Naive thymus-derived CD8-positive, alpha-beta T cell (primary cell): Measurements from ENCODE around the gene RAD51B. TPM values are rescaled to one million over a fixed set of nuclear protein-coding genes. Genes with fewer than 3 reads are reported as not detected.

Experiments
- ATAC-seq, 2 donors: fragments of 150-1000 bp; cut with Tn5 transposase in 1 of 2; sonication (Bioruptor Pico), chemical (Tn5 transposase) in 1 of 2; 1 replicate in 1 of 2; 2 replicates in 1 of 2; pipeline ENCODE4 v1.10.0; 2021; ENCODE audit warnings: mild to moderate bottlenecking in 2 of 2, moderate library complexity in 2 of 2
- POLR2A ChIA-PET: fragments of 350-600 bp; sonication (Branson Sonifier 250); formaldehyde crosslinking; loops from one replicate; lab custom pipeline; 2021; ENCODE audit warnings: antibody characterized with exemption; lab: Charles Lee
- DNase-seq, 10 donors: peaks; one replicate each; pipeline versions ENCODE4 v3.0.0 to v3.0.0-alpha.2; 2020 to 2022
- H3K27ac Mint-ChIP-seq, 10 donors: one replicate each; pipeline ENCODE4 v1.8.0; 2020 to 2022; ENCODE audit warnings: mild to moderate bottlenecking in 10 of 10, mixed read lengths in 10 of 10, moderate library complexity in 4 of 10, inconsistent platforms in 1 of 10
- H3K27me3 Mint-ChIP-seq, 5 donors: one replicate each; pipeline ENCODE4 v1.8.0; 2021 to 2022; ENCODE audit warnings: mixed read lengths in 5 of 5
- H3K36me3 Mint-ChIP-seq, 3 donors: one replicate each; pipeline ENCODE4 v1.8.0; 2020 to 2022; ENCODE audit warnings: mixed read lengths in 3 of 3, mild to moderate bottlenecking in 2 of 3, inconsistent platforms in 1 of 3
- H3K4me1 Mint-ChIP-seq, 4 donors: one replicate each; pipeline ENCODE4 v1.8.0; 2021 to 2022; ENCODE audit warnings: mixed read lengths in 4 of 4
- H3K4me3 Mint-ChIP-seq, 10 donors: one replicate each; pipeline ENCODE4 v1.8.0; 2020 to 2022; ENCODE audit warnings: mild to moderate bottlenecking in 10 of 10, mixed read lengths in 10 of 10, moderate library complexity in 6 of 10, inconsistent platforms in 1 of 10
- H3K9me3 Mint-ChIP-seq, 9 donors: one replicate each; pipeline ENCODE4 v1.8.0; 2020 to 2022; ENCODE audit warnings: mixed read lengths in 9 of 9, mild to moderate bottlenecking in 3 of 9, inconsistent platforms in 1 of 9, moderate library complexity in 1 of 9
- polyA plus RNA-seq, 3 donors: library from polyadenylated mRNA; unstranded; fragments of 300-500 nt; fragmentation: Illumina TruSeq; gene quantifications; one replicate each; pipeline ENCODE4 v1.2.3, GENCODE V29; 2021
- total RNA-seq, 8 experiments: library from RNA in 2 of 8; stranded (reverse) in 2 of 8; gene quantifications; one replicate each; pipeline ENCODE4 v1.2.3 and lab custom pipeline; 2021 to 2026

RAD51B gene
- total and polyA plus RNA-seq, 5 experiments from 2014 or later = 15.1 to 30.0 (median 26.4) TPM

GRCh38 chr14:68164711-68165113 lies 345.1 kb downstream of the RAD51B start:
- DNase-seq (no peak), ATAC-seq (no peak)
- POLR2A ChIA-PET = no interaction called here
- H3K27me3 Mint-ChIP-seq = no peaks in the 10 kb centered on the region
- no peaks in the 10 kb centered on the region for H3K36me3 Mint-ChIP-seq
- H3K4me3 Mint-ChIP-seq = no peak overlapping the region
- no peaks in the 10 kb centered on the region for H3K9me3 Mint-ChIP-seq
- H3K4me1 Mint-ChIP-seq = no peaks in the 10 kb centered on the region
- H3K27ac Mint-ChIP-seq = no peak overlapping the region

DNA sequence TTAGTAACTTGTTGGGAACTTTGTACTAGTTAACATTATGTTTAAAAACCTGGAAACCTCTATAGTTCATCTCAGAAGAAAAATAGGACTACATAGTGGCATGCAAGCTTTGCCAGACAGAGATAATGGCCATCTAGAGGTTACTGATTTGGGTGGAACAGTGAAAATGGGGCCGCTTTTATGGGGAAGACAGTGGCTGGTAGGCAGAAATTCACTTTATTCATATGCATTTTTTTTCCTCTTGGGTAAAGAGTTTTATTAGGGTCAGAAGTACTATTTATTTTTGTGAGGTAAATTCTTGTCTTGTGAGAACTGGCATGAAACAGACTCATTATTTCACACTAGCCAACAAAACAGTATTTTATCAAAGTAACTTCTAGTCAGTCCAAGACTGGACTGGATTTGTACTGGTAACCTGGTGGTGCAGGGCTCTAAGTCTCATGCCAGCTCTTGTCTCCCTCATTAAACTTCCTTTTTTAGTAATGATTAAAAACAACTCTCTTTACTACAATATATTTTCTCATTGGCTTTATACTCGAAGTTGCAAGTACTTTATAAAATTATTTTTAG lies 345.8 kb downstream of the RAD51B start:
- DNase-seq = no peak
- no peak overlapping the region for H3K4me3 Mint-ChIP-seq
- no peaks in the 10 kb centered on the region for H3K9me3 Mint-ChIP-seq
- H3K4me1 Mint-ChIP-seq = no peaks in the 10 kb centered on the region
- no peak for ATAC-seq
- POLR2A ChIA-PET = no interaction called here
- H3K27ac Mint-ChIP-seq = no peak overlapping the region
- H3K27me3 Mint-ChIP-seq = no peaks in the 10 kb centered on the region
- H3K36me3 Mint-ChIP-seq = no peaks in the 10 kb centered on the region

GRCh38 chr14:68166731-68167382 lies 347.3 kb downstream of the RAD51B start:
- DNase-seq = no peak
- Mint-ChIP-seq H3K36me3 (peaks cover 0 to under 1% (median under 1%) of the 10 kb centered on the region in 3 donors), H3K27ac (no peak overlapping the region), H3K9me3 (no peaks in the 10 kb centered on the region), H3K4me3 (no peak overlapping the region), H3K4me1 (no peaks in the 10 kb centered on the region), H3K27me3 (no peaks in the 10 kb centered on the region)
- ATAC-seq = no peak
- POLR2A ChIA-PET = no interaction called here

DNA sequence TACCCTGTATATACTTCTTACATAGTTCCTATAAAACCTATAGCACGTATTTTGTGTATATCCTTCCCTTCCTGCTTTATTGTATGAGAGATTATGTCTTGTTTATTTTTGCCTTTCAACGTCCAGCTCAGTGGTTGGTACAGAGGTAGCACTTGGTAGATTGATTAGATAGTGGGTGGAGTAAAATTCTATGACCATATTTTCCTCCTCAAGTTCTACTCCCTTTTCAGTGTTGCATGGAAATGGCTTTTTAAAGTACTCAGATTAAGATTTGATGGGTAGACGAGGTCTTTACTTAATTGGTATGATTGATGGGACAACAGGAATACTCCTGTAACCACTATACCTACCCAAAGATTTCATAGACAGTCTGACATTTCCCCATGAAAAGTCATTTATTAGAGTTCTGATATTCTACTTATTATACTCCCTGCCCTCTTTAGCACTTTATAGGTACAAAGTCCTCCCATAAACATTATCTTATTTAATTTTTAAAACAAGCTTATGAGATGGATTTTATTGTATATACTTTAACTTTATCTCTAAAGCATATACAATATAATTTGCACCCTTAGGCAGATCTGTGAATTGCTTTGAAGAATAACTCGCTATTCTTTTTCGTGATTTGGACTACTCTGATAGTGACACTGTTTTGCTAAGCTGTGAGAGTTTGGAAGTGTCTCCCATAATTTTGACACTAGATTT lies 348.0 kb downstream of the RAD51B start:
- Mint-ChIP-seq H3K36me3 (peaks cover 0 to 4% (median 4%) of the 10 kb centered on the region in 3 donors), H3K9me3 (no peaks in the 10 kb centered on the region)

GRCh38 chr14:68168460-68169109 lies 349.0 kb downstream of the RAD51B start:
- peaks cover 0 to 4% (median 4%) of the 10 kb centered on the region in 3 donors for H3K36me3 Mint-ChIP-seq

More for the DNA sequence above, 348.0 kb downstream of the RAD51B start:
- H3K4me1 Mint-ChIP-seq = no peaks in the 10 kb centered on the region
- H3K27me3 Mint-ChIP-seq = no peaks in the 10 kb centered on the region
- POLR2A ChIA-PET = no interaction called here
- ATAC-seq = no peak
- H3K27ac Mint-ChIP-seq = no peak overlapping the region
- no peak overlapping the region for H3K4me3 Mint-ChIP-seq
- no peak for DNase-seq

GRCh38 chr14:68172216-68172615 lies 352.6 kb downstream of the RAD51B start:
- Mint-ChIP-seq H3K4me1 (no peaks in the 10 kb centered on the region), H3K4me3 (no peak overlapping the region), H3K9me3 (no peaks in the 10 kb centered on the region), H3K36me3 (peaks cover 4 to 5% (median 4%) of the 10 kb centered on the region in 3 donors), H3K27me3 (no peaks in the 10 kb centered on the region), H3K27ac (no peak overlapping the region)
- ATAC-seq (no peak), DNase-seq (no peak)
- POLR2A ChIA-PET = no interaction called here

More at GRCh38 chr14:68168460-68169109, 349.0 kb downstream of the RAD51B start:
- ATAC-seq (no peak), DNase-seq (no peak)
- H3K4me3 Mint-ChIP-seq = no peak overlapping the region
- POLR2A ChIA-PET = no interaction called here
- no peaks in the 10 kb centered on the region for H3K9me3 Mint-ChIP-seq
- no peaks in the 10 kb centered on the region for H3K4me1 Mint-ChIP-seq
- no peaks in the 10 kb centered on the region for H3K27me3 Mint-ChIP-seq
- H3K27ac Mint-ChIP-seq = no peak overlapping the region

DNA sequence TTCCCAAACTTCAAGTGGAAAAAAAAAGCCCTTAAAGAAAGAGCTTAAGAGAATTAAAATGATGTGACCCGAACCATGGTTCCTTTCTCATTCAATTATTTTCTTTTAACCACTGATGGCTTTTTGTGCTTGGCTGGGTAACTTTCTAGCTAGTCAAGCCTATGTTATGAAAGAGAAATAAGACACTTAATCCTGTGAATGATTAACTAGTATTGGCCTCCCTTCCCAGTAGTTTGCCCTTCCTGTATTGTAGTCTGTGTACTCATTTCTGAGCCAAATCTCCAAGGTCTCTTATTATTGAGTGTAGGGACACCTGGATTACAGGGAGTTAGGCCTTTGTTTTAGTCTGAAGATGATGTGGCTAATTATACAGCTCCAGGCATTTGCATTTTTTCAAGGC lies 353.0 kb downstream of the RAD51B start:
- ATAC-seq (no peak), DNase-seq (no peak)
- H3K9me3 Mint-ChIP-seq = no peaks in the 10 kb centered on the region
- no peak overlapping the region for H3K27ac Mint-ChIP-seq
- POLR2A ChIA-PET = no interaction called here
- no peaks in the 10 kb centered on the region for H3K4me1 Mint-ChIP-seq
- no peak overlapping the region for H3K4me3 Mint-ChIP-seq
- peaks cover 4 to 5% (median 4%) of the 10 kb centered on the region in 3 donors for H3K36me3 Mint-ChIP-seq
- H3K27me3 Mint-ChIP-seq = no peaks in the 10 kb centered on the region

GRCh38 chr14:68173227-68173972 lies 353.8 kb downstream of the RAD51B start:
- no peak overlapping the region for H3K27ac Mint-ChIP-seq
- H3K27me3 Mint-ChIP-seq = no peaks in the 10 kb centered on the region
- H3K9me3 Mint-ChIP-seq = no peaks in the 10 kb centered on the region
- no peak overlapping the region for H3K4me3 Mint-ChIP-seq
- peaks cover 4 to 5% (median 4%) of the 10 kb centered on the region in 3 donors for H3K36me3 Mint-ChIP-seq
- DNase-seq = no peak
- ATAC-seq = no peak
- POLR2A ChIA-PET = no interaction called here
- H3K4me1 Mint-ChIP-seq = no peaks in the 10 kb centered on the region

- H3K27me3 Mint-ChIP-seq = no peaks in the 10 kb centered on the region
- POLR2A ChIA-PET = no interaction called here
- H3K4me3 Mint-ChIP-seq = no peak overlapping the region
- no peaks in the 10 kb centered on the region for H3K4me1 Mint-ChIP-seq
- no peak overlapping the region for H3K27ac Mint-ChIP-seq
- H3K9me3 Mint-ChIP-seq = no peaks in the 10 kb centered on the region
- H3K36me3 Mint-ChIP-seq = peaks cover 4 to 5% (median 4%) of the 10 kb centered on the region in 3 donors
- ATAC-seq (no peak), DNase-seq (no peak)
Measured at GRCh38 chr14:68174446-68174845, 354.9 kb downstream of the RAD51B start.

GRCh38 chr14:68176687-68177086 lies 357.1 kb downstream of the RAD51B start:
- no peak for ATAC-seq
- Mint-ChIP-seq H3K27me3 (no peaks in the 10 kb centered on the region), H3K9me3 (no peaks in the 10 kb centered on the region), H3K4me1 (peaks cover 0 to 10% (median 6%) of the 10 kb centered on the region in 4 donors), H3K27ac (no peak overlapping the region), H3K36me3 (peaks cover 4 to 5% (median 4%) of the 10 kb centered on the region in 3 donors), H3K4me3 (no peak overlapping the region)
- no peak for DNase-seq
- POLR2A ChIA-PET = no interaction called here

GRCh38 chr14:68177728-68178127 lies 358.1 kb downstream of the RAD51B start:
- DNase-seq (no peak), ATAC-seq (no peak)
- no peak overlapping the region for H3K27ac Mint-ChIP-seq
- POLR2A ChIA-PET = no interaction called here
- H3K36me3 Mint-ChIP-seq = peaks cover 0 to 4% (median 2%) of the 10 kb centered on the region in 3 donors
- peaks cover 2 to 20% (median 14%) of the 10 kb centered on the region in 4 donors for H3K4me1 Mint-ChIP-seq
- H3K27me3 Mint-ChIP-seq = no peaks in the 10 kb centered on the region
- no peak overlapping the region for H3K4me3 Mint-ChIP-seq
- no peaks in the 10 kb centered on the region for H3K9me3 Mint-ChIP-seq

- ATAC-seq (no peak), DNase-seq (no peak)
- no peaks in the 10 kb centered on the region for H3K27me3 Mint-ChIP-seq
- peaks cover 3 to 24% (median 19%) of the 10 kb centered on the region in 4 donors for H3K4me1 Mint-ChIP-seq
- no peak overlapping the region for H3K27ac Mint-ChIP-seq
- no peak overlapping the region for H3K4me3 Mint-ChIP-seq
- POLR2A ChIA-PET = no interaction called here
- peaks cover 0 to 5% (median 4%) of the 10 kb centered on the region in 3 donors for H3K36me3 Mint-ChIP-seq
- no peaks in the 10 kb centered on the region for H3K9me3 Mint-ChIP-seq
Measured at GRCh38 chr14:68178282-68178681, 358.7 kb downstream of the RAD51B start.
